GM19239 (cell line): ENCODE measurements around the gene HASPIN.
"Not testable (repeated sequence)": the region's sequence is repeated elsewhere in the genome, so short reads cannot be mapped to it uniquely, and the experiment has no call there.

Source experiments
- DNase-seq: peaks from one replicate; pipeline ENCODE4 v3.0.0; 2011; ENCODE audit warnings: low spot score; ENCODE audit not compliant: insufficient read length
- FAIRE-seq: peaks from 2 replicates; lab custom pipeline; 2011; peaks lifted over from hg19 to GRCh38; lab: Jason Lieb, UNC

HASPIN gene

GRCh38 chr17:3730881-3731429 is 7.3 kb downstream of the HASPIN start:
- no peak for DNase-seq
- no peak for FAIRE-seq

- peak; percentile 81 for FAIRE-seq
- DNase-seq = no peak
These were observed 8.5 kb downstream of the HASPIN start for GRCh38 chr17:3732210-3732621.

GRCh38 chr17:3734911-3735276 is 11.2 kb downstream of the HASPIN start:
- not testable (repeated sequence) for FAIRE-seq, DNase-seq

- DNase-seq (no peak), FAIRE-seq (no peak)
These were observed 11.8 kb downstream of the HASPIN start for GRCh38 chr17:3735515-3735914.

GRCh38 chr17:3738562-3739295 is 15.0 kb downstream of the HASPIN start:
- DNase-seq (no peak), FAIRE-seq (no peak)

GRCh38 chr17:3739422-3740124 is 15.9 kb downstream of the HASPIN start:
- DNase-seq (no peak), FAIRE-seq (no peak)

- DNase-seq (no peak), FAIRE-seq (peak; percentile 77)
These were observed 16.9 kb downstream of the HASPIN start for GRCh38 chr17:3740611-3741073.

- FAIRE-seq (no peak), DNase-seq (no peak)
These were observed 20.3 kb downstream of the HASPIN start for GRCh38 chr17:3744014-3744413.

- FAIRE-seq = no peak
- no peak for DNase-seq
These were observed 21.4 kb downstream of the HASPIN start for GRCh38 chr17:3745071-3745470.

GRCh38 chr17:3747805-3748204 is 24.1 kb downstream of the HASPIN start:
- no peak for FAIRE-seq
- no peak for DNase-seq

GRCh38 chr17:3748576-3748975 is 24.9 kb downstream of the HASPIN start:
- no peak for DNase-seq
- FAIRE-seq = no peak

- FAIRE-seq = no peak
- DNase-seq = no peak
These were observed 26.6 kb downstream of the HASPIN start for GRCh38 chr17:3750296-3750695.

- FAIRE-seq = no peak
These were observed 27.2 kb downstream of the HASPIN start for GRCh38 chr17:3750926-3751325.

GRCh38 chr17:3751836-3752235 is 28.1 kb downstream of the HASPIN start:
- no peak for DNase-seq
- FAIRE-seq = no peak

More at GRCh38 chr17:3750926-3751325, 27.2 kb downstream of the HASPIN start:
- DNase-seq = no peak

GRCh38 chr17:3753624-3754023 is 29.9 kb downstream of the HASPIN start:
- DNase-seq (no peak), FAIRE-seq (no peak)

GRCh38 chr17:3754066-3754457 is 30.4 kb downstream of the HASPIN start:
- no peak for FAIRE-seq
- no peak for DNase-seq

GRCh38 chr17:3754458-3755334 is 31.0 kb downstream of the HASPIN start:
- DNase-seq (peak; percentile 60), FAIRE-seq (no peak)

GRCh38 chr17:3755335-3756030 is 31.8 kb downstream of the HASPIN start:
- no peak for DNase-seq
- no peak for FAIRE-seq

GRCh38 chr17:3759597-3760216 is 36.0 kb downstream of the HASPIN start:
- DNase-seq (no peak), FAIRE-seq (no peak)
